Measurements from ENCODE around the gene FBLN5.

FBLN5 gene

GRCh38 chr14:91947475-91948184 is at the start of gene FBLN5:
Gene FBLN5 (minus strand): TSS chr14:91947694. CDS start chr14:91947229, 465 bp downstream.
- no peak for DNase-seq (ENCODE audit: low read depth in 2 of 2)

- DNase-seq (ENCODE audit: low read depth in 2 of 2) = no peak
Measured at GRCh38 chr14:91996948-91997371, 49.5 kb upstream of the FBLN5 start.

GRCh38 chr14:91987192-91987591 is 39.7 kb upstream of the FBLN5 start:
- DNase-seq (ENCODE audit: low read depth in 2 of 2) = no peak

- DNase-seq (ENCODE audit: low read depth in 2 of 2) = no peak
Measured at GRCh38 chr14:91985521-91986255, 38.2 kb upstream of the FBLN5 start.

GRCh38 chr14:91985008-91985407 is 37.5 kb upstream of the FBLN5 start:
- DNase-seq (ENCODE audit: low read depth in 2 of 2) = no peak

- no peak for DNase-seq (ENCODE audit: low read depth in 2 of 2)
Measured at GRCh38 chr14:91983588-91983987, 36.1 kb upstream of the FBLN5 start.

- no peak for DNase-seq (ENCODE audit: low read depth in 2 of 2)
Measured at GRCh38 chr14:91980157-91980556, 32.7 kb upstream of the FBLN5 start.

GRCh38 chr14:91977884-91978283 is 30.4 kb upstream of the FBLN5 start:
- no peak for DNase-seq (ENCODE audit: low read depth in 2 of 2)

GRCh38 chr14:91975763-91976162 is 28.3 kb upstream of the FBLN5 start:
- no peak for DNase-seq (ENCODE audit: low read depth in 2 of 2)

GRCh38 chr14:91971188-91971778 is 23.8 kb upstream of the FBLN5 start:
- DNase-seq (ENCODE audit: low read depth in 2 of 2) = no peak

- no peak for DNase-seq (ENCODE audit: low read depth in 2 of 2)
Measured at GRCh38 chr14:91968280-91968679, 20.8 kb upstream of the FBLN5 start.

GRCh38 chr14:91964724-91965123 is 17.2 kb upstream of the FBLN5 start:
- DNase-seq (ENCODE audit: low read depth in 2 of 2) = no peak

- no peak for DNase-seq (ENCODE audit: low read depth in 2 of 2)
Measured at GRCh38 chr14:91964011-91964410, 16.5 kb upstream of the FBLN5 start.

- no peak for DNase-seq (ENCODE audit: low read depth in 2 of 2)
Measured at GRCh38 chr14:91963465-91963864, 16.0 kb upstream of the FBLN5 start.

- DNase-seq (ENCODE audit: low read depth in 2 of 2) = no peak
Measured at GRCh38 chr14:91961297-91962220, 14.1 kb upstream of the FBLN5 start.

- DNase-seq (ENCODE audit: low read depth in 2 of 2) = no peak
Measured at GRCh38 chr14:91957876-91958313, 10.4 kb upstream of the FBLN5 start.

- DNase-seq (ENCODE audit: low read depth in 2 of 2) = no peak
Measured at GRCh38 chr14:91956616-91957015, 9.1 kb upstream of the FBLN5 start.

GRCh38 chr14:91955168-91955567 is 7.7 kb upstream of the FBLN5 start:
- no peak for DNase-seq (ENCODE audit: low read depth in 2 of 2)

- DNase-seq (ENCODE audit: low read depth in 2 of 2) = no peak
Measured at GRCh38 chr14:91953170-91953985, 5.9 kb upstream of the FBLN5 start.

GRCh38 chr14:91946622-91947474 is 646 bp downstream of the FBLN5 start:
- DNase-seq (ENCODE audit: low read depth in 2 of 2) = no peak

All from stimulated activated CD8-positive, alpha-beta memory T cell treated with anti-CD3 and anti-CD28 coated beads, Interleukin-7, amount 100 ng/mL, for 1 hour (primary cell).